ENCODE measurements around the gene YPEL3.

The YPEL3 gene

GRCh38 chr16:30053376-30054015 is 42.5 kb downstream of the YPEL3 start (continued):
- TF ChIP-seq ZNF544 (tag by site-specific recombination; IDR thresholded peaks at IDR 0.05) (no peak), ZNF133 (tag by site-specific recombination; IDR thresholded peaks at IDR 0.05) (no peak), INSM2 (tag by site-specific recombination; IDR thresholded peaks at IDR 0.05) (no peak), ZNF626 (tag by site-specific recombination; IDR thresholded peaks at IDR 0.05) (no peak), ATF2 (tag by site-specific recombination; IDR thresholded peaks at IDR 0.05; ENCODE audit: low read depth) (no peak), GLIS2 (tag by site-specific recombination; IDR thresholded peaks at IDR 0.05) (peak; percentile 36; the same call in 1 of the 2 replicates), ZNF48 (tag by site-specific recombination; IDR thresholded peaks at IDR 0.05) (no peak), GLIS1 (tag by site-specific recombination; IDR thresholded peaks at IDR 0.05) (peak; percentile 23), ZBTB1 (tag by site-specific recombination; IDR thresholded peaks at IDR 0.05) (no peak), ZNF175 (tag by site-specific recombination; IDR thresholded peaks at IDR 0.05) (no peak), PRDM2 (tag by site-specific recombination; IDR thresholded peaks at IDR 0.05; ENCODE audit: borderline replicate concordance) (no peak), ZSCAN5A (tag by site-specific recombination; IDR thresholded peaks at IDR 0.05) (no peak), CTCF (tag by site-specific recombination; IDR thresholded peaks at IDR 0.05) (no peak), ZSCAN16 (tag by site-specific recombination; IDR thresholded peaks at IDR 0.05) (no peak), ZNF202 (tag by site-specific recombination; IDR thresholded peaks at IDR 0.05; ENCODE audit: borderline replicate concordance) (no peak), ZNF747 (tag by site-specific recombination; IDR thresholded peaks at IDR 0.05) (no peak), ZNF398 (tag by site-specific recombination; IDR thresholded peaks at IDR 0.05) (peak; percentile 94), ZNF549 (tag by site-specific recombination; IDR thresholded peaks at IDR 0.05) (no peak), ZNF2 (tag by site-specific recombination; IDR thresholded peaks at IDR 0.05) (no peak), ZBTB44 (tag by site-specific recombination; IDR thresholded peaks at IDR 0.05) (peak; percentile 38; the same call in 1 of the 2 replicates), ZNF777 (tag by site-specific recombination; IDR thresholded peaks at IDR 0.05; ENCODE audit: borderline replicate concordance) (peak; percentile 54; the same call in 1 of the 2 replicates), ZFP69B (tag by site-specific recombination; IDR thresholded peaks at IDR 0.05) (no peak), TRIM28 (IDR thresholded peaks at IDR 0.05; ENCODE audit: borderline replicate concordance, low read length) (no peak), ZNF302 (tag by site-specific recombination; IDR thresholded peaks at IDR 0.05; ENCODE audit: low read depth) (no peak)

Data from HEK293 (cell line).